IgD-negative memory B cell (primary cell): ENCODE data around the gene GNB5. TPM values are rescaled to one million over a fixed set of nuclear protein-coding genes. Genes with fewer than 3 reads are reported as not detected.

Source experiments
- H3K27ac Mint-ChIP-seq, 3 donors: one replicate each; pipeline ENCODE4 v1.8.0; 2020 to 2022; ENCODE audit warnings: mild to moderate bottlenecking in 3 of 3, mixed read lengths in 3 of 3, moderate library complexity in 1 of 3
- H3K27me3 Mint-ChIP-seq: one replicate; pipeline ENCODE4 v1.8.0; 2021; ENCODE audit warnings: mixed read lengths
- H3K36me3 Mint-ChIP-seq: one replicate; pipeline ENCODE4 v1.8.0; 2020; ENCODE audit warnings: mild to moderate bottlenecking, mixed read lengths
- H3K4me1 Mint-ChIP-seq, 3 donors: one replicate each; pipeline ENCODE4 v1.8.0; 2020 to 2022; ENCODE audit warnings: mixed read lengths in 3 of 3, mild to moderate bottlenecking in 1 of 3
- H3K4me3 Mint-ChIP-seq, 4 donors: one replicate each; pipeline ENCODE4 v1.8.0; 2020 to 2022; ENCODE audit warnings: mild to moderate bottlenecking in 4 of 4, mixed read lengths in 4 of 4, moderate library complexity in 3 of 4
- H3K9me3 Mint-ChIP-seq, 3 donors: one replicate each; pipeline ENCODE4 v1.8.0; 2020 to 2021; ENCODE audit warnings: mixed read lengths in 3 of 3, mild to moderate bottlenecking in 1 of 3
- polyA plus RNA-seq: library from polyadenylated mRNA; unstranded; fragments of 300-500 nt; fragmentation: Illumina TruSeq; gene quantifications from one replicate; pipeline ENCODE4 v1.2.3, GENCODE V29; 2021

Gene GNB5
- polyA plus RNA-seq, 1 donor from 2014 or later, result 83.2 TPM

DNA sequence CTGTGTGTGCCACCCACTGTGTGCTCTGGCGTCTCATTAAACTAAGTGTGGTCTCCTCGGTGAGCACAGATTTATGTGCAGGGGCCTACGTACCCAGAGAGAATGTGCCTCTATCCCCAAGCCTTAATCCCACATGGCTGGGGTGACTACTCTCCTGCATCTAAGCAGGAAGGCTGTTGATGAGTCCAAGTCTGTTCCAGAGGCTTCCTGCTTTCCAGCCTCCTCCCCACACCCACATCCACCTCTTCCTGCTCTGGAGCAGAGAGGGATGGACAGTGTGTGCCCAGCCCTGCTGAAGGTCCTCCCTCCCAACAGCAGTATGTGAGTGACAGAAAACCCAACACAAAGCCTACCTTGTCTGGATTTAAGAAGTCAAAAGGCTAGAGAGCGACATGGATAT, 39.8 kb downstream of the GNB5 start:
- Mint-ChIP-seq H3K36me3 (peaks cover 12% of the 10 kb centered on the region), H3K4me3 (no peak overlapping the region), H3K9me3 (no peaks in the 10 kb centered on the region), H3K4me1 (peaks cover 0 to 7% (median 5%) of the 10 kb centered on the region in 3 donors), H3K27me3 (no peaks in the 10 kb centered on the region), H3K27ac (peak overlapping the region in 1 of 3 donors; percentile 83)

- Mint-ChIP-seq H3K27me3 (no peaks in the 10 kb centered on the region), H3K9me3 (no peaks in the 10 kb centered on the region), H3K36me3 (peaks cover 12% of the 10 kb centered on the region), H3K27ac (peak overlapping the region in 1 of 3 donors; percentile 10), H3K4me3 (no peak overlapping the region), H3K4me1 (peaks cover 0 to 4% (median under 1%) of the 10 kb centered on the region in 3 donors)
These were observed 40.3 kb downstream of the GNB5 start for GRCh38 chr15:52150871-52151270.

DNA sequence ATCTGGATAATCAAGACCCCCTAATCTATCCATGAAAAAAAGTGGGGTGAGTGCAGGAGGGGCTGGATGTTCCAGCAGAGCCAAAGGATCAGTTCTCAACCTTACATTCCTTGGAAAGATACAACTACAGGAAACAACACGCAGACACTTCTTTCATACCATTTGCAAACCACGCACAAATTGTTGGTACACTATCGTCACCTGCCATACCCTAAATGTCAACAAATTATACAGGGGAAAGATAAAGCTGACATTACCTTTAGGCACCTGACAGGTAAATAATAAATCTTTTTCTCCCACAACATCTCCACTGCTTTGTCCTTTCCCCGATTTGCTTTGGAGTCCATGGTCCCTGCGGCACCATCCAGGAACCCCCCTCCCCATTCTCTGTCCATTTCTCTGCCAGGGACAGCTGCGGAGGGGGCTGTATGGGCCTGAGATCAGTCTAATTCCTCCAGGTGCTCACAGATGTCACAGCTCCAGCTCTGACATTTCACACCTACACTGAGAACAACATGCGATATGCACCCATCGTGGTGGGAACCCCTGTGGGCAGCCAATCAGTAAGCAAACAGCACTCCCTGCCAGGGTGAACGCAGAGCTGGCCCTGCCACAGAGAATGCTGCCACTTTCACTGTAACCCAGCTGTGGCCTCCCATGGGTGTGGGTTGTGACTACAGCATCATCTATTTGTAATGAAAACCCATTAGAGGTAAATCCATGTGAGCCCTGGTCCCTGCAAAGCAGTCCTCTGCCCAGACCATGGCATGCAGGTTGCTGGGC, 41.0 kb downstream of the GNB5 start:
- no peaks in the 10 kb centered on the region for H3K27me3 Mint-ChIP-seq
- H3K4me3 Mint-ChIP-seq, result no peak overlapping the region
- peaks cover 14% of the 10 kb centered on the region for H3K36me3 Mint-ChIP-seq
- H3K4me1 Mint-ChIP-seq, result peaks cover 0 to 2% (median 0%) of the 10 kb centered on the region in 3 donors
- H3K9me3 Mint-ChIP-seq, result no peaks in the 10 kb centered on the region
- H3K27ac Mint-ChIP-seq, result peak overlapping the region in 1 of 3 donors; percentile 10

- Mint-ChIP-seq H3K4me1 (peaks cover 0 to 1% (median 0%) of the 10 kb centered on the region in 3 donors), H3K36me3 (peaks cover 18% of the 10 kb centered on the region), H3K27ac (no peak overlapping the region), H3K9me3 (no peaks in the 10 kb centered on the region), H3K4me3 (no peak overlapping the region), H3K27me3 (no peaks in the 10 kb centered on the region)
These were observed 42.8 kb downstream of the GNB5 start for GRCh38 chr15:52148403-52148802.

DNA sequence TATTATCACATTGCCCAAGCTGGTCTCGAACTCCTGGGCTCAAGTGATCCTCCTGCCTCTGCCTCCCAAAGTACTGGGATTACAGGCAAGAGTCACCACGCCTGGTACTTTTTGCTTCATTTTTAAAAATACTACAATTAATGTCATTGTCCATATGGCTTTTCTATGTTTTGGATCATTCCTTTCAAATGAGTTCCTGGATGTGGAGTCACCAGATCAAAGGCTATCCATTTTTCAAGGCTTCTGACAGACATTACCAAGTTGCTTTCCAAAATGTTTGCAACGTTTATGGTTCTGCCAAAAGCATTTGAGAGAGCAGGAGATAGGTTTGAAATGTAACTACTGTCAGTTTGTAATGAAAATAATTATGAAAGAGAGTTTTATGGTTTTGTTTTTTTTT, 44.4 kb downstream of the GNB5 start:
- Mint-ChIP-seq H3K4me3 (no peak overlapping the region), H3K27ac (no peak overlapping the region), H3K36me3 (peaks cover 18% of the 10 kb centered on the region), H3K4me1 (peaks cover 0 to 1% (median 0%) of the 10 kb centered on the region in 3 donors), H3K27me3 (no peaks in the 10 kb centered on the region), H3K9me3 (no peaks in the 10 kb centered on the region)

- peaks cover 0 to 1% (median 0%) of the 10 kb centered on the region in 3 donors for H3K4me1 Mint-ChIP-seq
- H3K27me3 Mint-ChIP-seq, result no peaks in the 10 kb centered on the region
- H3K9me3 Mint-ChIP-seq, result no peaks in the 10 kb centered on the region
- no peak overlapping the region for H3K4me3 Mint-ChIP-seq
- H3K27ac Mint-ChIP-seq, result no peak overlapping the region
- peaks cover 18% of the 10 kb centered on the region for H3K36me3 Mint-ChIP-seq
These were observed 44.9 kb downstream of the GNB5 start for GRCh38 chr15:52146261-52146660.

DNA sequence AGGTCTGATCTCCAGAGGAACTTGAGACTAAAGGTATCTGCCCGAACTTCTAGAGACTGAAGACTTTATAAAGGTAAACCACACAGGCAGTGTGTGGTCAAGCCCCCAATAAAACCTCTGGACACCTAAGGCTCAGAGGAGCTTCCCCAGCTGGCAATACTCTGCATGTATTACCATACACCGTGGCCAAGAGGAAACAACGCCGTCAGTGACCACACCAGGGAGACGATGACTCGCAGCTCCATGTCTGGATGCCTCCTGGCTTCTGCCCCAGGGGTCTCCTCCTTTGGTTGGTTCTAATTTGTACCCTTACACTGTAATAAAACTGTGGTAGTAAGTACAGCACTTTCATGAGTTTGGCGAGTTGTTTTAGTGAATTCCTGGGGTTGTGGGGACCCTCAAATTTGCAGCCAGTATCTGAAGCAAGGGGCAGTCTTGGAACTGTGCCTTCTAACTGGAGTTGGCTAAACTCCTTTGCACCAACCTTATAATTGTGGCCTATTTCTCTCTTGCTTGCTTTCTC, 46.5 kb downstream of the GNB5 start:
- Mint-ChIP-seq H3K27me3 (no peaks in the 10 kb centered on the region), H3K36me3 (peaks cover 22% of the 10 kb centered on the region), H3K4me1 (peaks cover 0 to 3% (median 2%) of the 10 kb centered on the region in 3 donors), H3K4me3 (no peak overlapping the region), H3K9me3 (no peaks in the 10 kb centered on the region), H3K27ac (peak overlapping the region in 1 of 3 donors; percentile 31)

- Mint-ChIP-seq H3K27me3 (no peaks in the 10 kb centered on the region), H3K27ac (no peak overlapping the region), H3K9me3 (no peaks in the 10 kb centered on the region), H3K36me3 (peaks cover 21% of the 10 kb centered on the region), H3K4me3 (no peak overlapping the region), H3K4me1 (peaks cover 0 to 4% (median 2%) of the 10 kb centered on the region in 3 donors)
These were observed 47.3 kb downstream of the GNB5 start for GRCh38 chr15:52143873-52144272.

DNA sequence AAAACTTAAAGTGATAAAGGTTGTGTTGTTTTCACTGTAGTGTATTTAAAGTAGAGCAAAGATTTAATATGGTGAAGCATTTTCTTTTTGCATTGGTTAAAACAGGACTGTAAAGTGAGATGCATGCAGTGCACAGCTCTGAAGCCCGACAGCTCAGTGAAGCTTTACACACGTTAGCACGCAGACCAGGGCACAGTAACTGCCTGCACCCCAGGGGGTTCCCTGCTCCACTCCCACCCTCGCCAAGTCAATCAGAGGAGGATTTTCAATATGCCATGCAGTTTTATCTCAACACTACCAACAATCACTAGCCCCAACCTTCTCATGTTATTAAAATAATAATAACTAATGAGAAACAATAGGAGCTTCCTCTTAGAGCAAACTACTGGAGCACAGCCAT, 50.5 kb downstream of the GNB5 start:
- Mint-ChIP-seq H3K27ac (no peak overlapping the region), H3K4me3 (no peak overlapping the region), H3K27me3 (no peaks in the 10 kb centered on the region), H3K9me3 (no peaks in the 10 kb centered on the region), H3K4me1 (peaks cover 0 to 19% (median 17%) of the 10 kb centered on the region in 3 donors), H3K36me3 (peaks cover 11% of the 10 kb centered on the region)

DNA sequence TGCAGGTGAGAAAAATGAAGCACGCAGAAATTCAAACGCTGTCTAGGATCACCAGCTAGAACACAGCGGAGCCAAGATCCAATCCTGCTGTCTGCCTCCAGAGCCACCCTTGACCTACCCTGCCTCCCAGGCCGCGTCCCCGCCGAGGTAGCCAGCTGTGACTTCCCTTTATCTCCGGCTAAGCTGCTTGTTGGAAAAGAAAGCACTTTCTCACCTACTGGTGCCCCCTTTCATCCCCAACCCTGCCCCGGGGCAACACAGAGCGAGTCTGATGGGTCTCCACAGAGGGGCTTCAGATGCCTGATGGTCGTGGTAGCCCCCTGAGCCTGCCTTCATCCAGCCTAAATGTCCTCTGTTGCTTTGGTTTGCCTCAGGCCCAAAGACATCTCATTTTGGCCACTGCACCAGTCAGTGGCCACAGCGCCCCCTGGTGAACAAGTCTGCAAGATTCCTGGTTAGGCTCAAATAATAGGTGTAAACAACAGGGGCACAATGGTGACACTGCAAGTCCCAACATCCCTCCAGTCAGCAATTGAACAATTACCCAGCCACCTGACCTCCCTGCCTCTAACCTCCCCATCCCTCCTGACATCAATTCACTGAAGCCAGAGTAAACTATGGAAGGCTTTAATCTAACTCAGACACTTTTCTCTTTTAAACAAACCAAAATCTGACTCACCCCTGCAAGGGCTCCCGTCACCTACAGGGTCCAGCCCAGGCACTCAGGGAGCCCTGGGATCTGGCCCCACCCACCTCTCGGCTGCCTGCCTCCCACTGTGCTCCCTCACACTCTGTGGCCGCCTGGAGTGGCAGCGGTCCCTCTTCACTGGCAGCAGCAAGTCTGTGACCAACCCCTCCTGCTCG, 51.4 kb downstream of the GNB5 start:
- H3K4me1 Mint-ChIP-seq, result peaks cover 0 to 20% (median 17%) of the 10 kb centered on the region in 3 donors
- peak overlapping the region in 1 of 3 donors; percentile 62 for H3K27ac Mint-ChIP-seq
- no peaks in the 10 kb centered on the region for H3K27me3 Mint-ChIP-seq
- peaks cover 11% of the 10 kb centered on the region for H3K36me3 Mint-ChIP-seq
- H3K9me3 Mint-ChIP-seq, result no peaks in the 10 kb centered on the region
- no peak overlapping the region for H3K4me3 Mint-ChIP-seq

DNA sequence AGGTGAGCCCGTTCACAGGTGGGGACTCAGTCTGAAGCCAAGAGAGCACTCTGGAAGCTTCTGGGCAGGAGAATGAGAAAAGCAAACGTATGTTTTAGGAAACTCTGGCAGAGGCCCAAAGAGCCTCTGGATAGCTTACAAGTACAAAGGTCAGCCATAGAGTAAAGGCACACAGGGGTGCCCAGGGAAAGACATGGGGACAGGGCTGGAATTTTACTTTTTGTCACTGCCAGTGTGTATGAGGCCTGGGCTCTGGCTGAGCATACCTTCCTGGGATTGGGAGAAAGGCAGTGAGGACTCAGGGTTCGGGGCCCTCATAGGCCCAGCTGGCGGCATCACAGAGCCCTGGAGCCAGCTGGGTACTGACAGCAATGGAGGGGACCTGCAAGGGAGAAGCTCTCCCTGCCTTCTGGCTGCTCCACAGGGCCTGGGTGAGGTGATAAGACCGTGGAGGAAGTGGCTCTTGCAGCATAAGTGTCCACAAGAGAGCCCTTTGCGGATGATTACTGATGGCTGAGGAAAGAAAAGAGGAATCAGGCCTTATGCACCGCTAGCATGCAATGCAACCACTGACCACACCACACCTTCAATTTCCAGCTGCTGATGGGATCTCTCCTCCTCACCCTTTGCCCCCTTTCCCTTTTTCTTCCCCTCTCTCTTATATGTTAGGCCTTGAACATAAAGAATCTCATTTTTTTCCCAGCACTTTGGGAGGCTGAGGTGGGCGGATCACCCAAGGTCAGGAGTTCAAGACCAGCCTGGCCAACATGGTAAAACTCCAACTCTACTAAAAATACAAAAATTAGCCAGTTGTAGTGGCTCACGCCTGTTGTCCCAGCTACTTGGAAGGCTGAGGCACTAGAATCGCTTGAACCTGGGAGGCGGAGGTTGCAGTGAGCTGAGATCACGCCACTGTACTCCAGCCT, 53.5 kb downstream of the GNB5 start:
- peaks cover 7% of the 10 kb centered on the region for H3K36me3 Mint-ChIP-seq
- H3K27me3 Mint-ChIP-seq, result no peaks in the 10 kb centered on the region
- peak overlapping the region in 1 of 3 donors; percentile 60 for H3K27ac Mint-ChIP-seq
- peaks cover 3 to 20% (median 17%) of the 10 kb centered on the region in 3 donors for H3K4me1 Mint-ChIP-seq
- H3K9me3 Mint-ChIP-seq, result no peaks in the 10 kb centered on the region
- H3K4me3 Mint-ChIP-seq, result no peak overlapping the region

DNA sequence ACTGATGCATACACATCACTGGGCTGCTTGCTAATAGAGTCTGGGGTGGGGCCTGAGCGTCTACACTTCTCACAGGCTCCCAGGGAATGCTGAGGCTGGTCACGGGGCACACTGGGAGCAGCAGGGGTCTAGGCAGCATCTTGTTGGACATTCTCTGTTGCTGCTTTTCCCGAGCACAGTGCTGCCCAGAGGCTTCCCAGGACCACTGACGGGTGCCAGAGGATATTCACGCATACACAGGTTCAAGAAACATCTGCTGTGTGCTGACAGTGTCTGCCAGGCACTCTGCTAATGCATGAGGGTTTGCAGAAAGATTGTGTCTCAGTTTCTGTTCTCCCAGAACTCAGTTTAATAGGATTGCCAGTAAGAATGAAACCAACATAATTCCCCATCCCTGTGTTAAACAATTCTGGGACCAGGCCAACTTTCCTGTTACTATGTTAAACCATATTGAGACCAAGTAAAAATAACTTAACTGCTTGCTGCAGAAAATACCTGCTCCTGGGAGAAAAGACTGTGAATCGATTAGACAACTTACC, 54.7 kb downstream of the GNB5 start:
- peaks cover 16% of the 10 kb centered on the region for H3K36me3 Mint-ChIP-seq
- peak overlapping the region in 2 of 3 donors; percentile 19 to 73 for H3K27ac Mint-ChIP-seq
- H3K4me3 Mint-ChIP-seq, result no peak overlapping the region
- H3K4me1 Mint-ChIP-seq, result peaks cover 3 to 20% (median 20%) of the 10 kb centered on the region in 3 donors
- H3K9me3 Mint-ChIP-seq, result no peaks in the 10 kb centered on the region
- H3K27me3 Mint-ChIP-seq, result no peaks in the 10 kb centered on the region

GRCh38 chr15:52134502-52135144, 56.6 kb downstream of the GNB5 start:
- Mint-ChIP-seq H3K27ac (peak overlapping the region in 2 of 3 donors; percentile 35 to 87), H3K9me3 (no peaks in the 10 kb centered on the region), H3K4me1 (peaks cover 3 to 20% (median 17%) of the 10 kb centered on the region in 3 donors), H3K4me3 (peak overlapping the region in 1 of 4 donors; percentile 12), H3K36me3 (peaks cover 12% of the 10 kb centered on the region), H3K27me3 (no peaks in the 10 kb centered on the region)
